AG09319 (cell line): Measurements from ENCODE around the gene MARS1.

Source experiments
- DNase-seq: peaks from one replicate; pipeline ENCODE4 v3.0.0-alpha.2; 2010; ENCODE audit warnings: low read depth; ENCODE audit errors: extremely low read depth
- CTCF ChIP-seq: IDR thresholded peaks from 2 replicates; pipeline ENCODE4 v1.5.1; 2011; ENCODE audit warnings: low read depth, mild to moderate bottlenecking, inconsistent platforms, low read length, moderate library complexity

The MARS1 gene

GRCh38 chr12:57464569-57464968 lies 23.3 kb upstream of the MARS1 start:
- DNase-seq = no peak
- TF ChIP-seq CTCF = no peak

GRCh38 chr12:57465030-57465746 lies 22.7 kb upstream of the MARS1 start:
- no peak for DNase-seq
- no peak for TF ChIP-seq CTCF

- no peak for TF ChIP-seq CTCF
Measured at GRCh38 chr12:57465747-57466505, 21.9 kb upstream of the MARS1 start.

GRCh38 chr12:57467212-57467874 lies 20.5 kb upstream of the MARS1 start:
- DNase-seq = no peak
- TF ChIP-seq CTCF = no peak

More at GRCh38 chr12:57465747-57466505, 21.9 kb upstream of the MARS1 start:
- DNase-seq = no peak

- no peak for DNase-seq
- TF ChIP-seq CTCF = no peak
Measured at GRCh38 chr12:57467915-57468314, 20.0 kb upstream of the MARS1 start.

GRCh38 chr12:57469296-57470164 lies 18.3 kb upstream of the MARS1 start:
- TF ChIP-seq CTCF = no peak
- DNase-seq = no peak
